Fibroblast of skin of left biceps (primary cell): ENCODE results near the gene PRKX.
"Not testable (repeated sequence)": the region's sequence is repeated elsewhere in the genome, so short reads cannot be mapped to it uniquely, and the experiment has no call there.

Experiments
- DNase-seq, 2 experiments: peaks; one replicate each; pipeline ENCODE4 v3.0.0-alpha.2; 2013; ENCODE audit warnings: low read depth in 2 of 2

Gene PRKX

GRCh38 chrX:3713225-3713936 lies at the start of gene PRKX:
TSS of gene PRKX (minus strand) at chrX:3713649. CDS start at chrX:3713253, 396 bp downstream.
- no peak for DNase-seq

- DNase-seq: no peak
Measured at GRCh38 chrX:3763111-3763510, 49.7 kb upstream of the PRKX start.

- DNase-seq: no peak
Measured at GRCh38 chrX:3757510-3758025, 44.1 kb upstream of the PRKX start.

GRCh38 chrX:3748052-3748559 lies 34.7 kb upstream of the PRKX start:
- no peak for DNase-seq

- no peak for DNase-seq
Measured at GRCh38 chrX:3743801-3744439, 30.5 kb upstream of the PRKX start.

- DNase-seq: not testable (repeated sequence)
Measured at GRCh38 chrX:3740946-3741345, 27.5 kb upstream of the PRKX start.

- no peak for DNase-seq
Measured at GRCh38 chrX:3738509-3738908, 25.1 kb upstream of the PRKX start.

GRCh38 chrX:3736536-3736935 lies 23.1 kb upstream of the PRKX start:
- not testable (repeated sequence) for DNase-seq

GRCh38 chrX:3735891-3736290 lies 22.4 kb upstream of the PRKX start:
- not testable (repeated sequence) for DNase-seq

- DNase-seq: not testable (repeated sequence)
Measured at GRCh38 chrX:3734456-3734855, 21.0 kb upstream of the PRKX start.

- DNase-seq: no peak
Measured at GRCh38 chrX:3733043-3733430, 19.6 kb upstream of the PRKX start.

GRCh38 chrX:3732326-3733042 lies 19.0 kb upstream of the PRKX start:
- not testable (repeated sequence) for DNase-seq

- no peak for DNase-seq
Measured at GRCh38 chrX:3728454-3728853, 15.0 kb upstream of the PRKX start.

- not testable (repeated sequence) for DNase-seq
Measured at GRCh38 chrX:3723460-3723859, 10.0 kb upstream of the PRKX start.

- no peak for DNase-seq
Measured at GRCh38 chrX:3717742-3718420, 4.4 kb upstream of the PRKX start.

GRCh38 chrX:3715921-3716320 lies 2.5 kb upstream of the PRKX start:
- no peak for DNase-seq

- not testable (repeated sequence) for DNase-seq
Measured at GRCh38 chrX:3714706-3715479, 1.4 kb upstream of the PRKX start.

- no peak for DNase-seq
Measured at GRCh38 chrX:3713937-3714434, 537 bp upstream of the PRKX start.

- no peak for DNase-seq
Measured at GRCh38 chrX:3712870-3713224, 602 bp downstream of the PRKX start.

GRCh38 chrX:3712051-3712869 lies 1.2 kb downstream of the PRKX start:
- no peak for DNase-seq
